DMS114 treated with DMSO at 0.1 percent for 48 hours (cell line): Measurements from ENCODE around the gene ABR.
"Not testable (repeated sequence)": the region's sequence is repeated elsewhere in the genome, so short reads cannot be mapped to it uniquely, and the experiment has no call there.

Experiments
- DNase-seq: peaks from one replicate; lab custom pipeline; 2025; ENCODE audit not compliant: unreplicated experiment; lab: John Stamatoyannopoulos, UW

ABR gene

DNA sequence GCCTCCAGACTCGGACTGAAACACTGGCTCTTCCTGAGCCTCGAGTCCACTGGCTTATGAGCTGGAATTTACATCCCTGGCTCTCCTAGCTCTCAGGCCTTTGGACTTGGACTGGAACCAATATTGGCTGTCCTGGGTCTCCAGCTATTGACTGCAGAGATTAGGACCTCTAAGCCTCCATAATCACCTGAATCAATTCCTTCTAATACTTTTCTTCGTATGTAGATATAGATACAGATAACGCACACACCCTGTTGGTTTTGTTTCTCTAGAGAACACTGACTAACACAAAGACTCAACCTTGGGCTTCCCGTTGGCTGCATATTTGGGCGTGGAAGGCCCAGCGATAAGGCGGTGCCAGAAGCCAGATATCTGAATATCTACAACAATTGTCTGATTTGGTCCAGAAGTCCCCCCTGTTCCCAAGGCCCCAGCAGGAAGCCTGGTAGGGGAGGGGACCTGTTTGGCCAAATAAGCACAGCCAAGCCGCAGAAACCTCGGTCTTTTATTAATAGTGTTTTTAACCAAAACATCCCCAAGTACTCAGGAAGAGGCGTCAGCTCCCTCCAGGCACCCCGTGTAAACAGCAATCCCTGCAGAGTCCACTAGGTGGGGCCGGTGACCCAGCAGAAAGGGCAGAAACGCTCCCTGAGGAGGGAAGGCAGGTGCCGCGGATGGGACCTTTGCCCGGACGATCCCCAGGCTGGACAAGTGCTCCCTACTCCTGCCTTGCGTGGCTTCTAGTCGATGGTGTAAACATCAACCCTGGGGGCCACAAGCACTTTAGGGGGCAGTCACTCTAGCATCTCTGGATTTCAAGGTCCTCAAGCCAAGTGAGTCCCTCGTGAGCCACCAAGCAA, 57.0 kb downstream of the ABR start:
- peak; percentile 20 for DNase-seq

DNA sequence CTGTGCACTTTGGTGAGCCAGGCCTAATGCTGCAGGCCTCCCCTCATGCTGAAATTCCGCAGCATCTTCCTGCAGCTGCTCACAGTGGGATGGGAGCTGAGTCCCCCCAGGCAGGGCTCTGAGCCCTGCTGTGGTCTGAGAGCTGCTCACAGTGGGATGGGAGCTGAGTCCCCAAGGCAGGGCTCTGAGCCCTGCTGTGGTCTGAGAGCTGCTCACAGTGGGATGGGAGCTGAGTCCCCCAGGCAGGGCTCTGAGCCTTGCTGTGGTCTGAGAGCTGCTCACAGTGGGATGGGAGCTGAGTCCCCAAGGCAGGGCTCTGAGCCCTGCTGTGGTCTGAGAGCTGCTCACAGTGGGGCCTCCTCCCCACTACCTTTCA, 58.4 kb downstream of the ABR start:
- not testable (repeated sequence) for DNase-seq

DNA sequence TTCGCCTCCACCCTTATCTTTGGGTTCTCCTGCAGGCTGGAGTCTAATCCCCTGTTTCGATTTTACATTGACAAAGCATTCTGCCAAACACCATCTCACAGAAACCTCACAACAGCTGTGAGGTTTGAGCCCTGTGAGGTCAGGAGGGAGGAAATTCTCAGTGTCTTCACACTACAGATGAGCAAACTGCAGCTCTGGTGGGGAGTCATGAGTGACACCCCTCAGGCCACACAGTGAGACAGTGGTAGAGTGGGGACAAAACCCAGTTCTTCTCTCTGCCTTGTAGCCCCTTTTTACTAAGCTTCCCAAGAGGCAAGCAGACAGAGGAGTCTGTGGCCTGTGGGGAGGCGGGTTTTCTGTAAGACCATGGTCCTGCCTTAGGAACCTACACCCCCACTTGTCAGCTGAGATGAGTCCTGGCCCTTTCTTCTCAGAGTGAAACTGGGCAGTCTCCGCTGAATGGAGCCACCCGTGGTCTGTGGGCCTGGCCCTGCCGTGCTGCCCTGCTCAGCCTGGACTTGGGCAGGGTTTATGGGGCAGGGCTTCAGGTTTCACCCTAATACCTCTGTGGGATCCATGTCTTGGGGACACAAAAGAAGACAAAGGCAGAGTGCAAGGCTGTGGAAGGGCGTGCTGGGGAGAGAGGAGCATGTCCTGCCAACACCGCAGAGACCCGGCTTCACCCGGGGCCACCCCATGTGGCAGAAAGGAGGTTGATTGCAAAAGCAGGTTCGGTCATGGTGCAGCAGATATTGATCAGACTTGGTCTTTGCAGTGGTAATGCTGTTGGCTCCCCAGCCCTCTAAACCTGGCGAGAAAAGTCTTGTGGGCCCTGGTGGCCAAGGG, 59.0 kb downstream of the ABR start:
- DNase-seq: no peak

DNA sequence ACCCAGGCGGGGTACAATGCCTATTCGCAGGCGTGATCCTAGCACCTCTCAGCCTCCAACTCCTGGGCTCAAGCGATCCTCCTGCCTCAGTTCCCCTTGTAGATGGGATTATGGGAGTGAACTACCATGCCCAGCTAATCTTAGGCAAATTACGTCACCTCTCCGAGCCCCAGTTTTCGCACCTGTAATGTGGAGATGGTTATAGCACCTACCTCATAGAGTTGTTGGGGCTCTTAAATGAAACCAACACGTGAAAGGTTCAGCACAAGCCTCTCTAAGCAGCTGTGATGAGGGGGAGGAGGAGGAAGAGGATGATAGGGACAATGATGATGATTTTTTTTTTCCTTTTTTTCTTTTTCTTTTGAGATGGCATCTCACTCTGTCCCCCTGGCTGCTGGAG, 59.9 kb downstream of the ABR start:
- no peak for DNase-seq

DNA sequence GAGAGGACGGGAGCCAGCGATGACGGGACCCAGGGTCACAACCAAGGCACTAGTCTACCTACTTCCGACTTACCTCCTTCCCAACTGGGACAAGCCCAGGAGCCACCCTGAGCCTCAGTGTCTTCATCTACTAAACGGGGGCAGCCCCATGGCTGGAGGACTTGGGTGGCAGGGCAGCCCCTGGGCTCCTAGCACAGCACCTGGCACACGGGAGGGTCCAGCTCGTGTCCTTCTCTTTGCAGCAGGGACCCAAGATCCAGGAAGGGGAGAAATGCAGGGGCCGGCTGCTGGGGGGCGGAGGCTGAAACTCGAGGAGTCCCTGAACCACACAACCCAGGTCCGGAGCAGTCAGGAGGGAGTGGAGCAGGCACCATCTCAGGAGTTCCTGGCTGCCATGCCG, 63.2 kb downstream of the ABR start:
- DNase-seq: no peak

DNA sequence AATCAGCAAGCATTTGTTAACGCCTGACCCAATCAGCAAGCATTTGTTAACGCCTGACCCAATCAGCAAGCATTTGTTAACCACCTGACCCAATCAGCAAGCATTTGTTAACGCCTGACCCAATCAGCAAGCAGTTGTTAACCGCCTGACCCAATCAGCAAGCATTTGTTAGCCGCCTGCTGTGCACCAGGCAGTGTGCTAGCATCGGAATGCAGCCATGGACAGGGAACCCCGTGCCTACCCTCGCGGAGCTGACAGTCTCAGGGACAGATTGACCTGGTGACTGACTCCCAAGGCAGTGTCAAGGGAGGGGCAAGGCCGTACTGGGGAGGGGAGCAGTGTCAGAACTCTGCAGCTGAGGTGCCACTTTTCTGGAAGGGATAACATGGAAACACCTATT, 66.9 kb downstream of the ABR start:
- DNase-seq: no peak

DNA sequence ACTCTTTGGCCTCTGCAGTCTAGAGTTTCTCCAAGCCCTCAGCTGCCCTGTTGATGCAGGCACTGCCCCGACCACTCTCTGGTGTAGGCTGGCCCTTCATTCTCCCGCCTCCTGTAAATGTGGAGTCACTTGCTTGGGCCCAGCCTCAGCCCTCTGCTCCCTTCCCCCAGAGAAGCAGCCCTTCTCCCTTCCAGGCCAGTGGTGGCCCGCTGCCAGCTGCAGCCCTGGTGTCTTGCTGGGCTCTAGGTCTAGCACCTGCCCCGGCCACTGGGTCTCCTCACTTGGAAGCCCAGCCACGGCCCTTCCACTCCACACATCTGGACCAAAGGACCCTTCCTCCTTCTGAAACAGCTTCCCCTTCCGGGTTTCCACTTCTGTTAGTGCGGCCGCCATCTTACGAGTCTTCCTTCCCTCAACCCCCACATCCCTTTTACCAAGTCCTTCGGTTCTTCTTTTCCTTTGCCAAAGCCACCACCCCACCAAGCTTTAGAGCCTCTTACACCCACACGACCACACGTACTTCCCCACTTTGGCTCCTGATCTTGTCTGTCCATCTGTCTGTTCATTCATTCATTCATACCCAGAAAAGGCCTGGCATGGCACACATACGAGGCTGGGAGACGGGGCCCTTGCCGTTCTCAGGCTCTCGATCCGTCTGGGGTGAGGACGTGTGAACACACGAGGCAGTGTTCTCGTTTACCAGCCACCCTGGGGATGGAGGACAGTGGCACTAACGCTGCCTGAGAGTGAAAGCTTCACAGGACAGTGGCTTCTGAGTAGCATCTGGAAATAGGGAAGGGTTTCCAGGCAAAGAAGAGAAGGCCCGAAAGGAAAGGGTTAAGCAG, 68.0 kb downstream of the ABR start:
- DNase-seq: no peak

DNA sequence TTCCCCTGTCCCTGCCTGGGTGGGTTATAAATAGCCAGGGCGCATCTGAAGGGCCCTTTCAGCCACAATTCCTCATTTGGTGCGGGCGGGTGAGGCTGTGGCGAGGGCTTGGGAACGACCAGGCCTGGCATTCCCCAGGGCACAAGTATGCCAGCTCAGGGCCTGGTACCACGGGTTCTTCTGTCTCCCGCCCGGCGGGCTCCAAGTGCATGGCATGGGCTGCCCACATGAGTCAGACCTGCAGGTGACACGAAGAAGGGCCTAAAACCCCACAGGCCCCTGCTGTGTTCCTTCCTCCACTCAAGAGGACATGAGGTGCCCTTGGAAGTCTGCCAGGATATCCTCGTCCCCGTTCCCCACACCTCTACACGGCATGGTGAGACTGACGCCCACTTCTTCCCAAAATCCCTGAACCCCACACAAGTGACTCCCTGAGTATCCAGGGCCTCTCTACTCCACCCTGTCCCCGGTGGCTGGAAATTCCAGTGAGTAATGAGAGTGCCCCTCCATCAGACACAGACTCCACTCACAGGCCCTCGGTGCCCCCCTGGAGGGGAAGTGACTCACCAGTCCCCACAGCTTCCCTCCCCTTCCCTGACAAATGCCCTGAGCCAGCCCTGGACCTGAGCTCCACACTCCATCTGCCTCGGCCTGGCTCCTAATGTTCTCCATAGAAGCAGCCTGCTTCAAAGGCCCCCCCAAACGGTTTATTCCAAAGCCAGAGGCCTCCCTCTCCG, 68.8 kb downstream of the ABR start:
- no peak for DNase-seq

DNA sequence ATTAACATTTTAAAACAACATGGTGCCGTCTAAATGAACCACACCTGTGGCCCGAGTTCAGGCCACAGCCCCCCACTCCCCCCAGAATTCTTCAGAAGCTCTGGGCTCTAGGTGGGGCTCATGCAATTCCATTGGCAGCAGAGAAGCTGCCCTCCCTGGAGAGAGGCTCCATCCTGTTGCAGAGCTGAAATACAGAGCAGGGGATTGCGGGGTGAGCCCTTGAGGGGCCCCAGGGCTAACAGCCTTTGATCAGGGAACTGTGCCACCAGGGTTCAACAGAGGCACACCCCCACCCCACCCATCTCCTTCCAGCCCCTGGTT, 69.3 kb downstream of the ABR start:
- DNase-seq: no peak

DNA sequence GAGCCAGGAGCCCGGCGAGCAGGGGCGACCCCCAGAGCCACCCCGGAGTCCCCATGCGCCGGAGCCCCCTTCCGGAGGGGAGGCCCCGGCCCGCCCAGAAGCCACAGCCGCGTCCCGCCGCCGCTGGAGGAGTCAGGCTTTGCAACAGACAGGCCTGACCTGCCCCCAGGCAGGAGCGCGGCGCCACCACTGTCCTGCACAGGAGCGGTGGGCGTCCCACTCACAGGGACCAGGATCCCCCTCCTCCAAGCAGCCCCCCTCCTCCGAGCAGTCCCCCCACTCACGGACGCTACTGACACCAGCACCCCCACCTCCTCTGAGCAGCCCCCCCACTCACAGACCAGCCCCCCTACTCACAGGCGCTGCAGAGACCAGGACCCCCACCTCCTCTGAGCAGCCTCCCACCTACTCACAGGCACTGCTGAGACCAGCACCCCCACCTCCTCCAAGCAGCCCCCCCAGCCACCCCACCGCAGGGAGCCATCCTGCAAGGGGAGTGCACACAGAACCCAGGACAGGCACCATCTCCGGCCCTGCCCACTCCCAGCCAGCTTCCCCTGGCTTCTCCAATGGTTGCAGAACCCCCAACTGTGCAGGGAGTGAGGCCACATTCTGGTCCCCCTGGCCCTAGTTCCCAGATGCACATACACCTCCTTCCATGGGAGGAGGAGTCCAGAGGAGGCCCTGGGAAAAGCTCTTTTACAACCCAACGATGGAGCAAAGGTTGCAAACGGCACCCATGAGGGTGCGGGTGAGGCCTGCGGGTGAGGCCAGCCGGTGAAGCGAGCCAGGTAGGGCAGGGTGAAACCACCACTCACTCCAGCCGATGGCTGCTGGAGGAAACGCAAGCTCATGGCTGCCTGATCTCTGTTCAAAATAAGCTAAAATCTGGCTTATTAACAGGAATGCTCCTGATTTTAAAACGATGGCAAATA, 69.9 kb downstream of the ABR start:
- no peak for DNase-seq

DNA sequence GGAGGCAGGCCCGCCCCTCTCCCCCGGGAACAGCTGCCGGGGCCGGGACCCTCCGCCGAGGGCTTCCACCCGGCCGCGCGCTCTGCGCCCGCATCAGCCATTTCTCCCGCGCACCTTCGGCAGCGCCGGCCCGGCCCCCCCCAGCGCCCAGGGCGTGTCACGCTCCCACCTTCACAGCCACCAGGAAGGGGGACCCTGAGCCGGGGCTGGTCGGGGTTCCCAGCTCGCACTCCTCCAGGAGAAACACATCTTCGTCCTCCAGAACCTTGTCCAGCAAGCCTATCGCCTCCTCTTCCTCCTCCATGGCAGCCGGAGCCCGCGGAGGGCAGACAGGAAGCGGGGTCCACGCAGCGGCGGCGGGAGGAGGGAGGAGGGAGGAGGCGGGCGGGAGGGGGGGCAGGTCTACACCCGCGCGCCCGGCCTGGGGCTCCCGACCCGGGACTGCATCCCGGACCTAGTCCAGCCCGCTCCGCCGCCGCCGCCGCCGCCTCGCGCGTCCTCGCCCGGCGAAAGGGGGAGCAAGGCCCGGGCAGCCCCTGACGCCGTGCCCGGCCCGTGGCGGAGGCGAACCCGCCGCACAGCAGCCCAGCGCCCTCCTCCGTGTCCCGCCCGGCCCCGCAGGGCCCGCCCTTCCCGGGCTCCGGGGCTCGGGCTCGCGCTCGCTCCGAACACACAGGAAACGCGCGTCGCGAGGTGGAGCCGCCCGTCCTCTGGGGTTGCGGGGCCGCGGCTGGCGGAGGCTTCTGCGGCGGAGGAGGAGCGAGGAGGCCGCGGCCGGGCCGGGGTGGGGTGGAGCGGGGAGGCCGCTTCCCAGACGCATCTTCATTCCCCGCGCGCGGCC, 70.8 kb downstream of the ABR start:
- no peak for DNase-seq

DNA sequence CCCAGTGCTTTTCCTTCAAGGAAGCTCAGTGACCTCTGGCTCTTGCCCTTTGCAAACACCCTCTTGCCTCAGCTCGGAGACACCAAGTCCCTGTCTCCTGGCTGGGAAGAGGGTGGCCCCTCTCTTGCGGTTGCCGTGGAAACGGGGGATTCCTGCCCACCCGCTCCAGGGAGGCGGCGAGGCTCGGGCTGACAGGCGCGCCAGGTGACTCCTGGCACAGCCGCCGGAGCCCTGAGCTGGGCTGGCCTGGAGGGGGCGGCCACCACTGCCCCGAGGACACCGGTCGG, 71.4 kb downstream of the ABR start:
- no peak for DNase-seq

DNA sequence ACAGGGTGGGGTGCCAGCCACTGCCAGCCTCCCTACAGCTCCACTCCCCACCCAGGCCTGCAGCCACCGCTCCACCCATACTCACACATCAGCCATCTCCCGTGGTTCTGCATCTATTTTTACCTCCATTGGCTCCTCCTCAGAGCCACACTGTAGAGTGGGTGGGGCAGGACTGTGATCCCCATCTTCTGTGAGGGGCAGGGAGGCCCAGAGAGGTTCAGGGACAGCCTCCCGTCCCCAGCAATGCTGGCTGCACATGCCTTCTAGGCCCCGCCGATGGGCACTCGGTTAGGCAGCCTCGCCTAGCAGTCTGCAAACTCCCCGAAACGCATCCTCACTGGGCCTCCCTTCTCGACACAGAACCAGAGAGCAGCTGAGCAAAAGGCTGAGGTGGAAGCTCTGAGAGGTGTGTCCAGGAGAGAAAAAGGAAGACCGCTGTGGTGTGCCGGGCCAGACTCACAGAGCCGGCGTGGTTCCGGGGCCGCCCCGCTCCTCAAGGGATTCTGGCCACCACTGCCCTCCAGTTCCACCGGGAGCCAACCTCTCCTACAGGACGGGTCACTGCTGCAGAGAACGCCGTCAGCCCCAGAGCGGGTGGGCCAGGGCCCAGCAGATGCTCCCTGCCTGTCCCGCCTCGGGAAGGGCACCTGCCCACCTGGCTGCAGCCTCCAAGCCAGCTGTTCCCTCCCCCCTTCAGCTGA, 71.9 kb downstream of the ABR start:
- no peak for DNase-seq

DNA sequence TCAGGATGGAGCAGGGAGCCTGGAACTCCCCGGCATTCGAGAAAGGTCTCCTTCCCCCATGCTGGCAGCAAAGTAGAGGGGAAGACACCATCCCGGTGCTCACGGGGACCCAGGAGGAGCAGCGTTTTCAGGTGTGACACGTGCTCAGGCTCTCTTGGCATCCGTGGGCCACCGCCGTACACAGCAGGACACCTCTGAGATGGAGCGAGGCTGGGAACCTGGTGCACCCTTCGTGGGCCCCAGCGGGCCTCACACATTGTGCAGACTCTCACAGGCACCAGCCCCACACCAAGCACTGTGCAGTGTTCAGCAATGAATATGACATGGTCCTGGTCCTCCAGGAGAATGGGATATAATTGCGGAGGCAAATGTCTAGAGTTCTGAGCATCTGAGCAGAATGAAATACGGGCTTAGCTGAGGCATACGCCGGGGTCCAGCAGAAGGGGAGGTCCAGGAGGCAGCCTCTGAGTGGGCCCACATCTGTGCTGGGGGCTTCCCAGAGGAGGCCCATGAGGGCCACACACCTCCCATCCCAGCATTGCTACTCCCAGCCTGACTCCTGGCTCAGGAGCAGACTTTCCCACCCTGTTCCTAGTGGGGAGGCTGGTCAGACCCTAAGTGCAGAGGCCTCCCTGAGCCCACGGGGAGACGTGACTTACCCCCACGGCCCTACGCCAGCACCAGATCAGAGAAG, 72.6 kb downstream of the ABR start:
- no peak for DNase-seq

DNA sequence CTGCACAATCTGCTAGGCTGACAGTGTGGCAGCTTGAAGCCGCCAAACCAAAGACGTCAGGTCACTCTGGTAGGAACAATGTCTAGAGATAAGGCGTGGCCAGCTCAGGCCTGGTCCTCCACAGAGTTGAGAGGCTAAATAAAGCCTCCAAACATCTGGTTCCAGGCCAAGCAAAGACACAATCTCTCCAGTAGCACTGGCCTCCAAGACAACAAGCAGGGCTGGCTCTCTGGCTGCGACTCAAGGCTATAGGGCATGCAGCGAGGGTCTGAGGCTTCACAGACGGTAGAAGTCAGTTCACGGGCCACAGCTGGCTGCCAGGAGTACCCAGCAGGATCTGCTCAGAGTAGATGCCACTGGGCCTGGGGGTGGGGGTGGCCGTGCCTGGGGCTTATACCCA, 75.6 kb downstream of the ABR start:
- DNase-seq: no peak

DNA sequence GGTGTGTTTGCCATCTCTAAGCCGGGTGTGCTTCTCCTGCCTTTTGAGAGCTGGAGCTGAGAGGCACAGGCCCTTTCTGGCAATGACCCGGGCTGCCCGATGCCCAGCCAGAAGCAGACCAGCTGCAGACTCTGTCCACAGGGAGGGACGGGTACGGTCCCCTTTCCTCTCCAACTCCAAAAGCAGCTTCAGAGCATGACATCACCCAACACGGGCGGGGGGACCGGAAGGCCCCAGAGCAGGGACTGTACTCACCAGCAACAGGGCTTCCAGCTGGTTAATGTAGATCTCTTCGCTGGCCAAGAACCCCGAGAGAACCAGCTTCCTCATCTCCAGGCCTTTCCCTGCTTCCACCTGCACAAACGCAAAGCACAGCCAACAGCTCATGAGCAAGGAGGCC, 79.4 kb downstream of the ABR start:
- DNase-seq: no peak

DNA sequence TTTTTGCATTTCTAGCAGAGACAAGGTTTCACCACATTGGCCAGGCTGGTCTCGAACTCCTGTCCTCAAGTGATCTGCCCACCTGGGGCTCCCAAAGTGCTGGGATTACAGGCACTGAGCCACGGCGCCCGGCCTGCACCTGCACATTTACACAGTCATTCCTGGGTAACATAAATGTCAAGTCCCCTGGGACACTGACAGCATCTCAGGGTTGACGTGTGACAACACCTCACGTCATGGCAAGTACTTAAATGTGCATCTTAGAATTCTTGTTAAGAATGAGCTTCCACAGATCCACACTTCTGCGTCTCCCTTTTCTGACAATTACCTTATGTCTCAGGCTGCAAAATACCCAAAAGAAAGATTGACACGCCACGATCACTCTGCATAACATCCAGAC, 80.5 kb downstream of the ABR start:
- no peak for DNase-seq
